T-cell (primary cell): ENCODE data around the gene EFHC1. TPM values are rescaled to one million over a fixed set of nuclear protein-coding genes. Genes with fewer than 3 reads are reported as not detected.

Experiments
- ATAC-seq, 4 experiments: fragments of 200-7000 bp in 3 of 4; fragments of 150-1000 bp in 1 of 4; cut with Tn5 transposase; replicated peaks in 1 of 4; 1 replicate in 3 of 4; 2 replicates in 1 of 4; pipeline ENCODE4 v1.10.0; 2021; ENCODE audit warnings: moderate library complexity in 3 of 4, mild to moderate bottlenecking in 2 of 4, moderate number of reproducible peaks in 1 of 4
- CTCF ChIA-PET, 2 donors: fragments of 300-600 bp; sonication (Branson Sonifier 250); formaldehyde crosslinking; loops; one replicate each; lab custom pipeline; 2022; ENCODE audit warnings: antibody characterized with exemption in 2 of 2; lab: Charles Lee
- POLR2A ChIA-PET, 2 donors: fragments of 300-600 bp; sonication (Branson Sonifier 250); formaldehyde crosslinking; loops; one replicate each; lab custom pipeline; 2022; ENCODE audit warnings: antibody characterized with exemption in 2 of 2; lab: Charles Lee
- DNase-seq, 35 experiments: peaks; one replicate each; pipeline versions ENCODE4 v3.0.0 to v3.0.0-alpha.2; 2013 to 2023
- H3K27ac ChIP-seq: one replicate; pipeline ENCODE4 v1.5.1; 2013; ENCODE audit warnings: low read length
- H3K27me3 ChIP-seq, 2 experiments: replicated peaks in 1 of 2; 1 replicate in 1 of 2; 2 replicates in 1 of 2; pipeline versions ENCODE4 v1.6.1 to v1.7.0; 2013; ENCODE audit warnings: low read length in 1 of 2, mixed read lengths in 1 of 2; ENCODE audit not compliant: control insufficient read depth in 2 of 2, insufficient read depth in 2 of 2; ENCODE audit errors: extremely low read depth in 1 of 2
- H3K36me3 ChIP-seq, 2 donors: 1 replicate in 1 of 2; 2 replicates in 1 of 2; pipeline versions ENCODE4 v1.6.1 to v1.7.0; 2013; ENCODE audit warnings: low read length in 1 of 2; ENCODE audit not compliant: control insufficient read depth in 2 of 2, insufficient read depth in 1 of 2; ENCODE audit errors: extremely low read depth in 1 of 2
- H3K4me1 ChIP-seq, 2 experiments: 1 replicate in 1 of 2; 2 replicates in 1 of 2; pipeline versions ENCODE4 v1.6.1 to v1.7.0; 2013; ENCODE audit warnings: low read length in 2 of 2, mixed read lengths in 1 of 2; ENCODE audit not compliant: insufficient read depth in 2 of 2, control insufficient read depth in 1 of 2; ENCODE audit errors: extremely low read depth in 1 of 2
- H3K4me3 ChIP-seq, 2 donors: 1 replicate in 1 of 2; 2 replicates in 1 of 2; pipeline versions ENCODE4 v1.5.1 to v1.7.0; 2013; ENCODE audit warnings: mild to moderate bottlenecking in 2 of 2, low read length in 1 of 2, moderate library complexity in 1 of 2; ENCODE audit not compliant: control insufficient read depth in 1 of 2; ENCODE audit errors: extremely low read depth in 1 of 2
- H3K9me3 ChIP-seq: 2 replicates; pipeline ENCODE4 v1.7.0; 2013
- H3K27ac Mint-ChIP-seq, 2 donors: one replicate each; pipeline ENCODE4 v1.8.0; 2020 to 2021; ENCODE audit warnings: mild to moderate bottlenecking in 2 of 2, mixed read lengths in 2 of 2
- H3K27me3 Mint-ChIP-seq, 2 donors: one replicate each; pipeline ENCODE4 v1.8.0; 2021 to 2022; ENCODE audit warnings: mixed read lengths in 2 of 2
- H3K36me3 Mint-ChIP-seq: one replicate; pipeline ENCODE4 v1.8.0; 2021; ENCODE audit warnings: mixed read lengths
- H3K4me1 Mint-ChIP-seq, 3 donors: one replicate each; pipeline ENCODE4 v1.8.0; 2020 to 2022; ENCODE audit warnings: mixed read lengths in 3 of 3, mild to moderate bottlenecking in 1 of 3
- H3K4me3 Mint-ChIP-seq, 3 donors: one replicate each; pipeline ENCODE4 v1.8.0; 2020 to 2022; ENCODE audit warnings: mild to moderate bottlenecking in 3 of 3, mixed read lengths in 3 of 3, moderate library complexity in 3 of 3
- H3K9me3 Mint-ChIP-seq, 3 donors: one replicate each; pipeline ENCODE4 v1.8.0; 2020 to 2022; ENCODE audit warnings: mixed read lengths in 3 of 3
- WGBS: methylation state at CpG from one replicate; pipeline ENCODE4 v1.1.5; 2013; ENCODE audit warnings: missing lambda C conversion rate; ENCODE audit not compliant: insufficient coverage; 5-methylcytosine and 5-hydroxymethylcytosine counted together
- total RNA-seq, 35 experiments: library from RNA in 6 of 35; stranded (reverse) in 6 of 35; fragments of 120-200 nt in 1 of 35; gene quantifications; one replicate each; pipeline versions ENCODE4 v1.2.1 to v1.2.4 and lab custom pipeline; 2013 to 2026

Gene EFHC1
- total RNA-seq, 5 donors from 2014 or later (not counting 1 experiment from before 2014, with no cell fraction given): 4.5 to 8.6 (median 6.2) TPM

GRCh38 chr6:52515219-52515960 is 95.2 kb downstream of the EFHC1 start:
- H3K27me3 ChIP-seq: no peaks in the 10 kb centered on the region
- Mint-ChIP-seq H3K27me3 (no peaks in the 10 kb centered on the region), H3K4me1 (peaks cover 0 to 2% (median 0%) of the 10 kb centered on the region in 3 donors), H3K27ac (no peak overlapping the region), H3K9me3 (no peaks in the 10 kb centered on the region), H3K36me3 (peaks cover 63% of the 10 kb centered on the region), H3K4me3 (no peak overlapping the region)
- ChIA-PET POLR2A (no interaction called here), CTCF (interaction anchor here in 1 of 2 donors (0.8 kb wide), 1 partner anchor 127 kb away, joined by 3 read pairs; no protein-coding TSS in a partner anchor)
- no peaks in the 10 kb centered on the region for H3K4me1 ChIP-seq
- no CpG with 5 or more reads among the region's 2 CpGs for WGBS
- DNase-seq (no peak), ATAC-seq (no peak)
- H3K9me3 ChIP-seq: no peaks in the 10 kb centered on the region
- no peak overlapping the region for H3K4me3 ChIP-seq
- H3K36me3 ChIP-seq: peaks cover 19 to 28% of the 10 kb centered on the region in 2 donors
- H3K27ac ChIP-seq: no peak overlapping the region

GRCh38 chr6:52516269-52516668 is 96.1 kb downstream of the EFHC1 start:
- H3K36me3 ChIP-seq: peaks cover 19 to 28% of the 10 kb centered on the region in 2 donors
- peaks cover 57% of the 10 kb centered on the region for H3K36me3 Mint-ChIP-seq
- ChIA-PET POLR2A (no interaction called here), CTCF (no interaction called here)
- H3K27ac Mint-ChIP-seq: no peak overlapping the region
- H3K27me3 Mint-ChIP-seq: no peaks in the 10 kb centered on the region
- H3K27me3 ChIP-seq: no peaks in the 10 kb centered on the region
- H3K9me3 ChIP-seq: no peaks in the 10 kb centered on the region
- no peaks in the 10 kb centered on the region for H3K4me1 ChIP-seq
- no peak for DNase-seq
- no peak overlapping the region for H3K4me3 ChIP-seq
- H3K4me1 Mint-ChIP-seq: peaks cover 0 to 2% (median 0%) of the 10 kb centered on the region in 3 donors
- no peak overlapping the region for H3K4me3 Mint-ChIP-seq
- no peak for ATAC-seq
- H3K9me3 Mint-ChIP-seq: no peaks in the 10 kb centered on the region
- no CpG with 5 or more reads among the region's 1 CpG for WGBS
- H3K27ac ChIP-seq: no peak overlapping the region

GRCh38 chr6:52516943-52517342 is 96.8 kb downstream of the EFHC1 start:
- Mint-ChIP-seq H3K36me3 (peaks cover 52% of the 10 kb centered on the region), H3K27me3 (no peaks in the 10 kb centered on the region), H3K4me3 (no peak overlapping the region), H3K4me1 (peaks cover 0 to 2% (median 0%) of the 10 kb centered on the region in 3 donors), H3K9me3 (no peaks in the 10 kb centered on the region), H3K27ac (no peak overlapping the region)
- Histone ChIP-seq H3K9me3 (no peaks in the 10 kb centered on the region), H3K4me1 (no peaks in the 10 kb centered on the region), H3K36me3 (peaks cover 19 to 25% of the 10 kb centered on the region in 2 donors), H3K4me3 (no peak overlapping the region), H3K27ac (no peak overlapping the region), H3K27me3 (no peaks in the 10 kb centered on the region)
- POLR2A ChIA-PET: no interaction called here
- CTCF ChIA-PET: no interaction called here
- ATAC-seq (no peak), DNase-seq (no peak)
- WGBS: no CpG with 5 or more reads among the region's 3 CpGs

- ChIA-PET CTCF (no interaction called here), POLR2A (no interaction called here)
- peaks cover 48% of the 10 kb centered on the region for H3K36me3 Mint-ChIP-seq
- H3K9me3 ChIP-seq: no peaks in the 10 kb centered on the region
- ATAC-seq (no peak), DNase-seq (no peak)
- no peak overlapping the region for H3K27ac Mint-ChIP-seq
- WGBS: 82% methylated on average over 11 of the region's 14 CpGs
- no peak overlapping the region for H3K4me3 Mint-ChIP-seq
- H3K4me1 Mint-ChIP-seq: peaks cover 0 to 2% (median under 1%) of the 10 kb centered on the region in 3 donors
- no peaks in the 10 kb centered on the region for H3K27me3 Mint-ChIP-seq
- no peaks in the 10 kb centered on the region for H3K4me1 ChIP-seq
- peaks cover 19% of the 10 kb centered on the region in 2 donors for H3K36me3 ChIP-seq
- H3K4me3 ChIP-seq: no peak overlapping the region
- H3K27me3 ChIP-seq: no peaks in the 10 kb centered on the region
- no peak overlapping the region for H3K27ac ChIP-seq
- no peaks in the 10 kb centered on the region for H3K9me3 Mint-ChIP-seq
These were observed 97.5 kb downstream of the EFHC1 start for GRCh38 chr6:52517502-52518278.

- CTCF ChIA-PET: interaction anchor here in 1 of 2 donors (0.5 kb wide), 1 partner anchor 111 kb away, joined by 7 read pairs; no protein-coding TSS in a partner anchor
- Mint-ChIP-seq H3K4me1 (peaks cover 0 to 7% (median 2%) of the 10 kb centered on the region in 3 donors), H3K36me3 (peaks cover 43% of the 10 kb centered on the region)
These were observed 98.3 kb downstream of the EFHC1 start for GRCh38 chr6:52518279-52518945.

GRCh38 chr6:52519618-52520017 is 99.5 kb downstream of the EFHC1 start:
- Mint-ChIP-seq H3K27me3 (no peaks in the 10 kb centered on the region), H3K4me3 (no peak overlapping the region), H3K36me3 (peaks cover 32% of the 10 kb centered on the region), H3K4me1 (peaks cover 0 to 14% (median 2%) of the 10 kb centered on the region in 3 donors), H3K27ac (no peak overlapping the region), H3K9me3 (no peaks in the 10 kb centered on the region)
- POLR2A ChIA-PET: interaction anchor here in 1 of 2 donors (0.6 kb wide), 1 partner anchor 303 kb away, joined by 7 read pairs; no protein-coding TSS in a partner anchor
- Histone ChIP-seq H3K27ac (no peak overlapping the region), H3K36me3 (peaks cover 15 to 16% of the 10 kb centered on the region in 2 donors), H3K4me1 (no peaks in the 10 kb centered on the region), H3K27me3 (no peaks in the 10 kb centered on the region), H3K4me3 (no peak overlapping the region), H3K9me3 (no peaks in the 10 kb centered on the region)
- no peak for ATAC-seq
- DNase-seq: no peak
- CTCF ChIA-PET: no interaction called here
- WGBS: 80% methylated on average over 1 of the region's 4 CpGs

More at GRCh38 chr6:52518279-52518945, 98.3 kb downstream of the EFHC1 start:
- no peak overlapping the region for H3K27ac Mint-ChIP-seq
- Histone ChIP-seq H3K4me3 (no peak overlapping the region), H3K36me3 (peaks cover 19% of the 10 kb centered on the region in 2 donors), H3K27ac (no peak overlapping the region), H3K9me3 (no peaks in the 10 kb centered on the region), H3K4me1 (no peaks in the 10 kb centered on the region), H3K27me3 (no peaks in the 10 kb centered on the region)
- no peaks in the 10 kb centered on the region for H3K9me3 Mint-ChIP-seq
- H3K4me3 Mint-ChIP-seq: no peak overlapping the region
- WGBS: 93% methylated on average over 9 of the region's 13 CpGs
- POLR2A ChIA-PET: no interaction called here
- DNase-seq (no peak), ATAC-seq (no peak)
- H3K27me3 Mint-ChIP-seq: no peaks in the 10 kb centered on the region
